CD4-positive, alpha-beta T cell (primary cell): Measurements from ENCODE around the gene TBX15. TPM values are rescaled to one million over a fixed set of nuclear protein-coding genes. Genes with fewer than 3 reads are reported as not detected.

Experiments
- ATAC-seq: fragments of 200-7000 bp; cut with Tn5 transposase; one replicate; pipeline ENCODE4 v1.10.0; 2022; ENCODE audit warnings: mild to moderate bottlenecking; ENCODE audit not compliant: poor library complexity
- CTCF ChIA-PET: fragments of 350-600 bp; sonication (Branson Sonifier 250); formaldehyde crosslinking; loops from one replicate; lab custom pipeline; 2021; ENCODE audit warnings: antibody characterized with exemption, inconsistent platforms; lab: Charles Lee
- POLR2A ChIA-PET: fragments of 350-600 bp; sonication (Branson Sonifier 250); formaldehyde crosslinking; loops from one replicate; lab custom pipeline; 2021; ENCODE audit warnings: antibody characterized with exemption, inconsistent platforms; lab: Charles Lee
- DNase-seq, 14 experiments: peaks; one replicate each; pipeline ENCODE4 v3.0.0-alpha.2; 2013 to 2020; ENCODE audit warnings: mixed read lengths in 2 of 14
- H3K27ac ChIP-seq, 2 donors: one replicate each; pipeline versions ENCODE4 v1.5.1 to v1.7.0; 2013; ENCODE audit warnings: low read length in 2 of 2, low read depth in 1 of 2, mild to moderate bottlenecking in 1 of 2
- H3K27me3 ChIP-seq, 2 experiments: 1 replicate in 1 of 2; 2 replicates in 1 of 2; pipeline versions ENCODE4 v1.6.1 to v1.7.0; 2013; ENCODE audit warnings: low read length in 2 of 2, control low read depth in 1 of 2, mild to moderate bottlenecking in 1 of 2, moderate library complexity in 1 of 2; ENCODE audit not compliant: insufficient read depth in 2 of 2, control insufficient read depth in 1 of 2
- H3K36me3 ChIP-seq: one replicate; pipeline ENCODE4 v1.6.1; 2013; ENCODE audit warnings: low read length, control low read depth; ENCODE audit not compliant: insufficient read depth
- H3K4me1 ChIP-seq: one replicate; pipeline ENCODE4 v1.6.1; 2013; ENCODE audit warnings: low read length, control low read depth; ENCODE audit not compliant: insufficient read depth
- H3K4me3 ChIP-seq: one replicate; pipeline ENCODE4 v1.5.1; 2013; ENCODE audit warnings: mild to moderate bottlenecking, low read length, moderate library complexity
- H3K9me3 ChIP-seq, 2 experiments: 1 replicate in 1 of 2; 2 replicates in 1 of 2; pipeline versions ENCODE4 v1.6.1 to v1.7.0; 2013; ENCODE audit warnings: low read length in 2 of 2, mild to moderate bottlenecking in 2 of 2, control low read depth in 1 of 2, moderate library complexity in 1 of 2; ENCODE audit not compliant: control insufficient read depth in 1 of 2, insufficient read depth in 1 of 2
- H3K27ac Mint-ChIP-seq: one replicate; pipeline ENCODE4 v1.8.0; 2020; ENCODE audit warnings: mixed read lengths
- H3K27me3 Mint-ChIP-seq: one replicate; pipeline ENCODE4 v1.8.0; 2021; ENCODE audit warnings: mixed read lengths
- H3K36me3 Mint-ChIP-seq: one replicate; pipeline ENCODE4 v1.8.0; 2021; ENCODE audit warnings: low read depth, mixed read lengths
- H3K4me1 Mint-ChIP-seq: one replicate; pipeline ENCODE4 v1.8.0; 2021; ENCODE audit warnings: low read depth, mixed read lengths
- H3K4me3 Mint-ChIP-seq: one replicate; pipeline ENCODE4 v1.8.0; 2020; ENCODE audit warnings: mild to moderate bottlenecking, mixed read lengths
- H3K9me3 Mint-ChIP-seq: one replicate; pipeline ENCODE4 v1.8.0; 2020; ENCODE audit warnings: mixed read lengths
- intact Hi-C, 2 experiments: fragments of 100-400 bp; cut with DNase I in 1 of 2; cut with micrococcal nuclease in 1 of 2; formaldehyde crosslinking; loops; one replicate each; pipeline versions ENCODE4 v1.15.1 to v1.9.0; 2023 to 2025; cut with DNase I, micrococcal nuclease
- total RNA-seq, 174 experiments: library from RNA in 2 of 174; stranded (reverse) in 2 of 174; gene quantifications; one replicate each; pipeline ENCODE4 v1.2.3 and lab custom pipeline; 2021 to 2026
- TF ChIP-seq, protein P1 (sequence below): fragments of 200-600 bp; IDR thresholded peaks from one replicate; pipeline ENCODE4 v1.8.0; 2022; ENCODE audit warnings: antibody characterized with exemption, mild to moderate bottlenecking

Gene TBX15
- total RNA-seq, 2 experiments from 2014 or later = not detected

DNA sequence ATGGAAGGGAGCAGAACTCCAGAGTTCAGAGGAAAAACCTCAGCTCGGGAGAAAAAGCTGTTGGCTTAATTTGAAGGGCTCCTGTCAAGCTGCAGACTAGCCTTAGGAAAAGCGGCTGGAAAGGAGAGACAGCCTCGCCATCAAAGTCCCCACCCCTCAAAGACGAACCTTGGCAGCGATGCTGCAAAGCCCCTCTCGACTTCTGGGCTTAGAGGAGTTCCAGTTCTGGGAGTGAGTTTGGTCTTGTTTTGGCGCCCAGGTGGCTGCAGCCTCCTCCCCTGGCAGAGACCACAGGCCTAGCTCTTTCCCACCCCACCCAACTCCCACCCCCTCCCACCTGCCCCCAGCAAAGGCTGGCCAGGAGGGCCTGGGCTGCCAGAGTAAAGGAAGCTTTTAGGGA lies 9.1 kb upstream of the TBX15 start:
- peaks cover 14% of the 10 kb centered on the region for H3K4me1 ChIP-seq
- ChIA-PET POLR2A (no interaction called here), CTCF (no interaction called here)
- peaks cover 4% of the 10 kb centered on the region for H3K4me1 Mint-ChIP-seq
- H3K9me3 ChIP-seq = peaks cover 2 to 67% of the 10 kb centered on the region in 2 experiments
- H3K27me3 Mint-ChIP-seq = peaks cover 83% of the 10 kb centered on the region
- TF ChIP-seq, protein P1, sequence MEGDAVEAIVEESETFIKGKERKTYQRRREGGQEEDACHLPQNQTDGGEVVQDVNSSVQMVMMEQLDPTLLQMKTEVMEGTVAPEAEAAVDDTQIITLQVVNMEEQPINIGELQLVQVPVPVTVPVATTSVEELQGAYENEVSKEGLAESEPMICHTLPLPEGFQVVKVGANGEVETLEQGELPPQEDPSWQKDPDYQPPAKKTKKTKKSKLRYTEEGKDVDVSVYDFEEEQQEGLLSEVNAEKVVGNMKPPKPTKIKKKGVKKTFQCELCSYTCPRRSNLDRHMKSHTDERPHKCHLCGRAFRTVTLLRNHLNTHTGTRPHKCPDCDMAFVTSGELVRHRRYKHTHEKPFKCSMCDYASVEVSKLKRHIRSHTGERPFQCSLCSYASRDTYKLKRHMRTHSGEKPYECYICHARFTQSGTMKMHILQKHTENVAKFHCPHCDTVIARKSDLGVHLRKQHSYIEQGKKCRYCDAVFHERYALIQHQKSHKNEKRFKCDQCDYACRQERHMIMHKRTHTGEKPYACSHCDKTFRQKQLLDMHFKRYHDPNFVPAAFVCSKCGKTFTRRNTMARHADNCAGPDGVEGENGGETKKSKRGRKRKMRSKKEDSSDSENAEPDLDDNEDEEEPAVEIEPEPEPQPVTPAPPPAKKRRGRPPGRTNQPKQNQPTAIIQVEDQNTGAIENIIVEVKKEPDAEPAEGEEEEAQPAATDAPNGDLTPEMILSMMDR = no peak
- intact Hi-C loops = no loop called here
- H3K36me3 Mint-ChIP-seq = no peaks in the 10 kb centered on the region
- no peaks in the 10 kb centered on the region for H3K9me3 Mint-ChIP-seq
- no peaks in the 10 kb centered on the region for H3K36me3 ChIP-seq
- no peak overlapping the region for H3K4me3 Mint-ChIP-seq
- no peak overlapping the region for H3K27ac Mint-ChIP-seq
- H3K27ac ChIP-seq = no peak overlapping the region
- H3K27me3 ChIP-seq = peaks cover 78 to 95% of the 10 kb centered on the region in 2 experiments
- DNase-seq = no peak
- no peak overlapping the region for H3K4me3 ChIP-seq
- ATAC-seq = no peak

DNA sequence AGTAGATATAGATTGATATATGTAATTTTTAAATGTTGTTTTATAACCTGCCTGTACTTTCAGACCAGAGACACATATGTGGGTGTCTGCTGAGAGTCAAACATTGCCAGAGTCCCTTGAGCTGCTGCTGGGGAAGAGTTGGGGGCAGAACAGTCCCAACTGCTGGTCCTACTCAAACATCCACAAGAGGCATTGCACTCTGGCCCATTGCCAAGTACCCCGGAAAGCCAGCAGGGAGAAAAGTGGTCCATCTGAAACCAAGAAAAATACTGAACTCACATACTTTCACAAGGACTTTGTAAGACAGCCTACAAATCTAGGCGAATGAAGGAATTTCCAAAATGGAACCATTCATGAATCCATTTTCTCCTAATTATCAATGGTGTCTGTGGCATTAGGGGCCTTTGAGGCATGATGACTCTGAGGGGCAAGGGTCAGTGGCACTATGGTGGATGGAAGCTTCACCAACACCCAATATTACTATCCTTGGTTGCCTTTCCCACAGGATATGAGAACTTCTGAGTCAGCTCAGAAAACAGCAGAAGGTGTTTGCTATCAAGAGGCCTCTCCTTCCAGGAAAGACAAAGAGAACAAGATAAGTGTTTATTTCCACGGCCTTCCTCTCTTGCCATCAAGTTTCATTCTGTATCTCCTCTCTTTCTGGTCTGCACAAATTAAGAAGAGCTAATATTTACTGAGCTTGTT lies 7.3 kb upstream of the TBX15 start:
- DNase-seq (no peak), ATAC-seq (no peak)
- Mint-ChIP-seq H3K36me3 (no peaks in the 10 kb centered on the region), H3K4me3 (no peak overlapping the region), H3K9me3 (peaks cover 3% of the 10 kb centered on the region), H3K27me3 (peaks cover 87% of the 10 kb centered on the region), H3K4me1 (peaks cover 4% of the 10 kb centered on the region), H3K27ac (no peak overlapping the region)
- H3K4me1 ChIP-seq = peaks cover 4% of the 10 kb centered on the region
- H3K27me3 ChIP-seq = peaks cover 82 to 97% of the 10 kb centered on the region in 2 experiments
- ChIA-PET POLR2A (no interaction called here), CTCF (no interaction called here)
- H3K9me3 ChIP-seq = peaks cover 8 to 52% of the 10 kb centered on the region in 2 experiments
- no peaks in the 10 kb centered on the region for H3K36me3 ChIP-seq
- H3K4me3 ChIP-seq = no peak overlapping the region
- TF ChIP-seq, protein P1 = no peak
- intact Hi-C loops = no loop called here
- H3K27ac ChIP-seq = no peak overlapping the region

DNA sequence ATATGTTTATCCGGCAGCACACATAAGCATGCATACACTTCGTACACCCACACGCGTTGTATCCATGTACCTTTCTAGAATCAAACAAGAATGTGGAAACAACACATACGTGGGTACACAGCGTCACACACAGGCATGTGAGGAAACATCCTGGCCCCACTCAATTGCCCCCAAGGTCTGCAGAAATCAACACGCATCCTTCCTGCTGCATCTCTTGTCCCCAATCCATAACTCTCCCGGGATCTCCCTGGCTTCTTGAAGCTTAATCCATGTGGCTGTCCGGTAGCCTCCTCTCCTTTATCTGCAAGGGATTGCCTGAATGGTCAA lies 5.5 kb upstream of the TBX15 start:
- no peaks in the 10 kb centered on the region for H3K4me1 ChIP-seq
- ChIA-PET POLR2A (no interaction called here), CTCF (no interaction called here)
- H3K36me3 Mint-ChIP-seq = no peaks in the 10 kb centered on the region
- H3K36me3 ChIP-seq = no peaks in the 10 kb centered on the region
- peaks cover 87% of the 10 kb centered on the region for H3K27me3 Mint-ChIP-seq
- DNase-seq = no peak
- H3K27ac Mint-ChIP-seq = no peak overlapping the region
- H3K4me1 Mint-ChIP-seq = no peaks in the 10 kb centered on the region
- TF ChIP-seq, protein P1 = no peak
- H3K4me3 Mint-ChIP-seq = no peak overlapping the region
- H3K4me3 ChIP-seq = no peak overlapping the region
- no peak for ATAC-seq
- H3K27me3 ChIP-seq = peaks cover 89 to 98% of the 10 kb centered on the region in 2 experiments
- peaks cover 8 to 54% of the 10 kb centered on the region in 2 experiments for H3K9me3 ChIP-seq
- no peak overlapping the region for H3K27ac ChIP-seq
- intact Hi-C loops = no loop called here
- H3K9me3 Mint-ChIP-seq = peaks cover 3% of the 10 kb centered on the region
